IPS-NIHi7 (cell line): ENCODE measurements around the gene TMEM231.
"Not testable (repeated sequence)": the region's sequence is repeated elsewhere in the genome, so short reads cannot be mapped to it uniquely, and the experiment has no call there.

Experiments
- DNase-seq: peaks from one replicate; pipeline ENCODE4 v3.0.0; 2012; ENCODE audit warnings: mixed read lengths; ENCODE audit errors: extremely low spot score

The TMEM231 gene, protein sequence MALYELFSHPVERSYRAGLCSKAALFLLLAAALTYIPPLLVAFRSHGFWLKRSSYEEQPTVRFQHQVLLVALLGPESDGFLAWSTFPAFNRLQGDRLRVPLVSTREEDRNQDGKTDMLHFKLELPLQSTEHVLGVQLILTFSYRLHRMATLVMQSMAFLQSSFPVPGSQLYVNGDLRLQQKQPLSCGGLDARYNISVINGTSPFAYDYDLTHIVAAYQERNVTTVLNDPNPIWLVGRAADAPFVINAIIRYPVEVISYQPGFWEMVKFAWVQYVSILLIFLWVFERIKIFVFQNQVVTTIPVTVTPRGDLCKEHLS

DNA sequence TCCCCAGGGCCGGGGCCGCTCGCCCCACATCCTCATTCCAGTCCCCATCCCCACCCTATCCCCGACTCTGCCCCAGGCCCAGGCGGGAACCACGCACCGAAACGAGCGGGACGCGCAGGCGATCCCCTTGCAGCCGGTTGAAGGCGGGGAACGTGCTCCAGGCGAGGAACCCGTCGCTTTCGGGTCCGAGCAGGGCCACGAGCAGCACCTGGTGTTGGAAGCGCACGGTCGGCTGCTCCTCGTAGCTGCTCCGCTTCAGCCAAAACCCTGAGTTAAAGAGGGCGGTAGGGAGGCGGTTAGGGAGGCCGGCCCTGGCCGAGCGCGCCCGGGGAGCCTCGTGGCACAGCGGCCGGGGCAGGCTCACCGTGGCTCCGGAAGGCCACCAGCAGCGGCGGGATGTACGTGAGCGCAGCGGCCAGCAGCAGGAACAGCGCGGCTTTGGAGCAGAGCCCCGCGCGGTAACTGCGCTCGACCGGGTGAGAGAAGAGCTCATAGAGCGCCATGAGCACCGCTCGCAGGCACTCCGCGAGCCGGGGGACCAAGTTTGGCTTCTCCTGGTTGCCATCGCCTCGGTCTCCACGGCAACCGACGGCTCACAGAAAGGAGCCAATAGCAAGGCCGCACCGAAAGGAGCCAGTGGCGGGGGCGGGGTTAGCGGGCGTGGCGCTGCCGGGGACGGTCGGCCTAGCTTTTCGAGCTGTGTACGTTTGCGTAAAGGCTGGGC lies at the start of gene TMEM231:
Gene TMEM231, minus strand, starts transcription at position 546 of the 724 bp plus-strand sequence. Its CDS starts 43 bp downstream, at position 503.
- DNase-seq = peak; percentile 96

DNA sequence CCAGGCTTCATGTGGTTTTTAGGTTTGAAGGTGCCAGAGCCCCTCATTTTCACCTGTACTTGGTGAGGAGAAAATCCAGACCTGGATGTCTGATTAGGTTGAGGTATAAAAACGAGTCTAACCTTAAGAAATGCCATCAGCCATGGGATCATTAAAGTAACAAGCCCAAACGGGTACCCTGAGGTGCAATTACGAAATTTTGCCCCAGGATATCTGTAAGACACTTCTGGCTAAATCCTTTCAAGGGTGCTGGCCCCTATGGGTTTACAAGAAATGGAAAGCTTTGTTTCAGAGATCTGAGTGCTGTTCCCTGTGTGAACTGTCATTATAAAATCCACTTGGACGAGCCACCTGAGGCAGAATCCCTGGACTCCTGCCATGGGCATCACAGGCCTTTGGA lies 47.2 kb upstream of the TMEM231 start:
- DNase-seq = no peak

DNA sequence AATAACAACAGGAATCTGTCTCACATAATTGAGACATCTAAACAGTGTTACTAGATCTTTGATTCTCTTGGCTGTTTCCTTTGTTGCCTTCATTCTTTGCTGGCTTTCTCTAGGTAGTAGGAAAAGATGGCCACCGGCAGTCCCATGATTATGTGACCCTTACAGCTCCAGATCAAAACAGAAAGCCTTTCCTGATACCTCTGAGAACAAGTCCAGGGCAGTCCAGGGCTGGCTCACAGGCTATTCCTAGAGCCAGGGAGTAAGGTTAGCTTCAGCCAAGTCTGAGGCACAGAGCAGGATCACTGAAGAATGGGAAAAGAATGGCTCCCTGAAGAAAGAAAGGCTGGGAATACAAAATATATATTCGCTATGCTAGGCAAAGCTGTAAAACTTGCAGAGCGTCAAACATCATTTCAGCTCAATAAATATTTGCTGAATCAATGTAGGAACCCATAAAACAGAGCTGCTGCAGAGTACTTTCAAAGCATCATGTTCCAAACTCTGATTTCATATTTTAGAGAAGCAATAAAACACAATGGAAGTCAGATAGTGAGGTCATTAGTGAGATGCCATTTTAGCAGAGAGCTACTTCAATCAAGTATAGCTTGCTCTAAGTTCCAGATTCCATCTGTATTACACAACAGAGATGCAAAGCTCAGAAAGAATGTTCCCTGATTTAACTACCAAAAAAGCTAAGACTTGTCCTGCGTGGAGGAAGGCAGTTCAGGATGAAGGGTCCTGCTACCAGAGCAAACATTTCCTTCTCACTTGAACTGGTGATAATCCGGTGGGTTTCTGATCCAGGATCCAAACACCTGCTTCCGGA lies 43.6 kb upstream of the TMEM231 start:
- no peak for DNase-seq

DNA sequence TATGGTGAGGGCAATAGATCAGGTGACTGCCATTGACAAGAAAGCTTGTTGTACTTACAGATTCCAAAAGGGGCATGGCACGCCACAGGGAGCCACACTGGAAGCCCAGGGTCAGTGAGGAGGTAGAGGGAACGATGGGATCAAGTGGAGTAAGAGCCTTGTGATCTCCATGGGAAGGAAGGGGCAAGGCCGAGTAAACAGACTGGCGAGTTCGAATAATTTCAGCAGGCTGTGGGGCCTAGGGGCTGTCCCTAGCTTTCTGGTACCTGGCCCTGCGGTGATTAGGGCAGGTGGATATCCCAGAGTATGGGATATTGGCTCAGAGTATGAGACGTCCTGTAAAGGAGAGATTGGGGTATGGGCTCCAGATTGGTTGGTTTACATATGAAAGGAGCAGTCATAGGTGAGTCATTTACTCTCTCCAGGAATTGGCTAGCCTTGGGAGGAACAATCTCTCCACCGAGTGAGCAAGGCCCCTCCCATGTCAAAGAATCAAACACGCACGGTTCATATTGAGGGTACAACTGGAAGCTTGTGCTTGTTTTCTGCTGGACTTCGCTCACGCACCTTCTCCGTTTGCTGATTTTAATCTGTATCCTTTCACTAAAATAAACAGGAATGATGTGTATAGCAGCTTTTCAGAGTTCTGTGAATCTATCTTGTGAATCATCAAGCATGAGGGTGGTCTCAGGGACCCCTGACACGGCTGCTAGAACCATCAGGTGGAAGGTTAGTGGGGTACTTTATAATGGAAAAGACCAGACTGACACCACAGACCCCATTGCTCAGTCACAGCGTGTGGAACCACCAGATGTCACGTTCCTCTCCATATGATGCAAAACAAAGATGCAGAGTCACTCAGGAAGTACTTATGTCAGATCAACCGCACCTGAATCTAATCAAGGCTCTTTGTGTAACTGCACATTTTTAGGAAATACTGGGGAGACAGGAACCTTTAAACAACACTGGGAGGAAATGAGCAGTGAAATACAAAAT lies 38.1 kb upstream of the TMEM231 start:
- peak; percentile 80 for DNase-seq

DNA sequence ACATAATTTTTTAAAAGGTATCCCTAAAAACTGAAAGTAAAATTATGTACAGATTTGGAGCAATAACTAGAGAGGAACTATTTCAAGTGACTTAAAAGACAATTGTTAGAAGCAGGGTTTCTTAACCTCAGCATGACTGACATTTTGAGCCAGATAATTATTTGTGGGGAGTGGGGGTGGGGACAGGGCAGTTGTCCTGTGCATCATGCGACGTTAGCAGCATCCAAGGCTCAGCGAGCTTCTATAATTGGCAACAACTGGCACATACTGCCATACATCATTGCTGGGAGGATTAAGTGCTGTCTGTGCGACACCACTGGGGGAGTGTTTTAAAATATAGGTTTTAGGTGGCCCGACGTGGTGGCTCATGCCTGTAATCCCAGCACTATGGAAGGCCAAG lies 37.3 kb upstream of the TMEM231 start:
- no peak for DNase-seq

DNA sequence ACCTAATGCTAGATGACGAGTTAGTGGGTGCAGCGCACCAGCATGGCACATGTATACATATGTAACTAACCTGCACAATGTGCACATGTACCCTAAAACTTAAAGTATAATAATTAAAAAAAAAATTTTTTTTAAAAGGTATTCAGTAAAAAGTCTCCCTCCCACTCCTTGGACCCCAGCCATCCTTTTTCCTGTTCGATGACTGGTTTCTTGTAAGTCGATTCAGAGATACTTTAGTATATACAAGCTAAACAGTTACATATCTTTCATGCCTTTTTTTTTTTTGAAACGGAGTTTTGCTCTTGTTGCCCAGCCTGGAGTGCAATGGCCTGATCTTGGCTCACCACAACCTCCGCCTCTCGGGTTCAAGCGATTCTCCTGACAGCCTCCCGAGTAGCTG lies 35.9 kb upstream of the TMEM231 start:
- DNase-seq = not testable (repeated sequence)

DNA sequence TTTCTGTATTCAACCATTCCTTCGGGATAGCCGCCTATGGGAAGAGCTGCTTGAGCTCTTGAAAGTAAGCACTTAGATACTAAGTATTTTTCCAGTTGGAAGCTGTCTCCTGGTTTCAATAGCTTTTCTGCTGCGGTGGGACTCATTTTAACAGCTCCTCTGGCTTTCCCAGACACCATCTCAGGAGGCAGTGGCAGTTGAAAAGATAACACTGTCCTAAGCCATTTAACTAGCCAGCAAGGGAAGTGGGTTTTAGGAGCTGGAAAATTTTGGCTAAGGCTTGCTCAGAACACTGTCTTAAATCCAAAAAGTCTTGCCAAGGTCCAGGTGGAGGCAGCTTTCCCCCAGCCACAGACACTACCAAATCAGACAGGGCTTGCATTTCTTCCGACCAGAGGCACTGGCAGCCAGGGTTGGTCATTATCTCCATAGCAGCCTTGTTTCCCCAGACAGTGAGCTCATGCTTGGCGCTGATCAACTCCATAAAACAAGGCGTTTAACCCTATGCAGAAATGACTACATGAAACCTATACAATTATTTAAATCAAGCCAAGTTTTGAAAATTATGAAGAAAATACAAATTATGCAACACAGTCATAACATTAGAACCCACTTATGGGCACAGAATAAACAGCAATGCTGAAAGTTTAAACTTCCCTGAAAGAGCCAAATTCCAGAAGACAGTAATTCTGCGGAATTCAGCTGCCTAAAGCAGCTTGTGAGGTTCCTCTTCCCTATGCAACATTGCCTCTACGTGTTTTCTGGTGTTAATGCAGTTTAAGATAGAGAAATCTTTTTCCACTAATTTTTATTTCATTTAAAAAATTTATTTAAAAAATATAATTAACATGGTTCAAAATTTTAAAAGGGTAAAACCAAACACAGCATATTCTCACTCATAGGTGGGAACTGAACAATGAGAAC lies 35.1 kb upstream of the TMEM231 start:
- DNase-seq = peak; percentile 19

DNA sequence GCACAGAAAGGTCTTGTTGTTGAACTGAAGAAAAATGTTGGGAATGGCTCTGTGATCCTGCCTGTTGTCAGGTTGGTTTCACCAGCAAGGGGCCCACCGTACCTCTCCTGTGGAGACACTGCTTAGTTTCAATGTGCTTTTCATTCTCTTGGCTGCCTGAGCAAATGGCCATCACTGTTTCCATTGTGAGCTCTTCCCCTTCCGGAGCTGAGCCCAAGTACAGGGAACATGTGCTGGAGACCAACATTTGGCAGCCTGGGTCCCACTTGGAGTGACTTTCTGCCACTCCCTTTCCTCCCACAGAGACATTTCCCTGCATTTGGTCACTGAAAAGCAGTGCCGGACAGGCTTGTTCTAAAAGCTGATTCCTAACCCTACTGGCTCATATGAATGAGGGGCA lies 33.3 kb upstream of the TMEM231 start:
- DNase-seq = no peak

DNA sequence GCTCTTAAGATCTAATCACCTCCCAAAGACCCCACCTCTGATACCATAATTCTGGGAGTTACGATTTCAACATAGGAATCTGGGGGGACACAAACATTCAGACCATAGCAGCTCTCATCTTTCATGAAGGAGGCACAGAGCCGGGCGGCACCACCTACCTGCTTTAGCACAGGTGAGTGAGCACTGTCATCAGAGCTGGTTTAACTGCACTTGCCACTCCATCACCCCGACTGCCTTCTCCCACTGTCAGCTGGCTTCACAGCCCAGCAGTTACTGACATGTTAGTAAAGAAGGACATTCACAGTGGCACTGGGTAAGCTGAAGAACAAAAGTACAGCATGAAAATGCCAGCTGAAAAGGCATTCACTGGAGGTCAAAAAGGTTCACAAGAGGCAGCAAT lies 32.7 kb upstream of the TMEM231 start:
- no peak for DNase-seq

DNA sequence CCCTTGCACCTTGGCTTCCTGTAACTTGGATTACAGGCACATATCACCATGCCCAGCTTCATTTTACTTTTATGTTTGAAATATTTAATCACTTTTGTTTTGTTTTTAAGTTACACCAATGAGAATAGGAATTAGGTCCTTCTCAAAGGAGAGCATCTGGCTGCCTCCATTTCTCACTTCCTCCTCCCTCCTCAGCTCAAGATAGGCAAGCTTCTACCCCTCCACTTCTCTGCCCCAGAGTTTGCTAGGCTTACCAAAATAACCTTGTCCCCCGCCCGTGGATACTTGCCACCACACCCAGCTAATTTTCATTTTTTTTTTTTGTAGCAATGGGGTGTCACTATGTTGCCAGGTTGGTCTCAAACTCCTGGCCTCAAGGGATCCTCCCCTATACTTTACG lies 28.1 kb upstream of the TMEM231 start:
- DNase-seq = no peak

DNA sequence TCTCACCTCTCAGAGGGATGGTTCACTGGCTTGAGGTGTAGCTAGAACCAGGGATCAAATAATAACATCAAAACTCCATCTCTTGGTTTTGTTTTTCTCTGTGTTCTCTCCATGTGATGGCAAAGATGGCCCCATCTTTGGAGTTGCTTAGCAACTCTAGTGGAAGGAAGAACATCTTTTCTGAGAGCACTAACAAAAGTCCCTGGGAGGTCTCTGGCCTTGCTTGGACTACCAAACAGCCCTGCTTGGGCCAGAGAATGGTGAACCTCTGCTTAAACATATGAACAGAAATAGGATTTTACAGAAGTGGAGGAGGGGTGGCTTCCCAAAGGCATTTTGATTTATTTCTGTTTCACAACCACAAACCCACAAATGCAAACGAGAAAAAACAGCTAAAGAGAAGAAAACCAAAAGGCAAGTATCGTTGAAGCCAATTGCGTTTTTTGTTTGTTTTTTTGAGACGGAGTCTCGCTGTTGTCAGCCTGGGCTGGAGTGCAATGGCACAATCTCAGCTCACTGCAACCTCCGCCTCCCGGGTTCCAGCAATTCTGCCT lies 23.3 kb upstream of the TMEM231 start:
- no peak for DNase-seq

DNA sequence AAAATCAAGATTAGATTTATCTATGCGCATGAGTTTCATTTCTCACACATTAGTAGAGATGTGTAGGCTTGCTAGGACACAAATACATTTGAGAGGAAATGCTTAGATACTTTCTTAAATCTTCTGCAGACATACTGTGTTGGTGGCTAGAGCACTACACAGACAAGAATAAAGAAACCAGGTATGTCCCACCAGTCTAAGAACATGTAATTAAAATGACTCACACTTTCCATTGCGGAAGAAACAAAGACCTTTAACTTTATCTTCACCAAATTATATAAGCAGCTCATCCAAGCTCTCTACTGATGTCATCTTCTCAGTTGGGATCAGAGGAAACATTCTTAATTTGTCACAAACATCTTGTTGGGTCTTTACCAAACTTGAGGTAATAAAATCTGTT lies 22.7 kb upstream of the TMEM231 start:
- no peak for DNase-seq

DNA sequence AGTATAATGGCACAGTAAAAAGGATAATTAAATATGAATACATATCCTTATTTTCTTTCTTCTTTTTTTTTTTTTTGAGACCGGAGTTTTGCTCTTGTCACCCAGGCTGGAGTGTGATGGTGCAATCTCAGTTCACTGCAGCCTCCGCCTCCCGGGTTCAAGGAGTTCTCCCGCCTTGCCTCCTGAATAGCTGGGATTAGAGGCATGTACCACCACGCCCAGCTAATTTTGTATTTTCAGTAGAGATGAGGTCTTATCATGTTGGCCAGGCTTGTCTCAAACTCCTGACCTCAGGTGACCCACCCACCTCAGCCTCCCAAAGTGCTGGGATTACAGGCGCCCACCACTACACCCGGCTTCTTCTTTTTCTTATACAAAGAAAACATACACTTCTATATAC lies 22.2 kb upstream of the TMEM231 start:
- no peak for DNase-seq

DNA sequence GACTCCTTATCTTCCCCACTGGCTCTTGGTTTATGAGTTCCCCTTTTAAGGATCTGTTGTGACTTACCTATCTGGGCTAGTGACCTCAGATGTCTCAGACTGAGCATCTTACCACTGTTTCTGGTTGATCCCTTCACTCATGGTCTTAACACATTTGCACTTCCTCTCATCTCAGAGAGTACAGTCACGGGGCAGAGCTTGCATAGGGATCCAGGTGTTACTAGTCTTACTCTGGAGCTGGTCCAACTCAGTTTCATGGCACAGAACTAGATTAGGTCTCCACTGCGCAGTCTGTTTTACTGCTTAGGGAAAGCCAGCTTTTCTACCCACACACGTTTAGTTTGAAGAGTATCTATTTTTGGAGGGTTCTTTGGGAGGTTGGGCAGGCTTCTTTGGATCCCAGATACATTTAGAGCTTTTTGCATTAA lies 20.3 kb upstream of the TMEM231 start:
- no peak for DNase-seq

DNA sequence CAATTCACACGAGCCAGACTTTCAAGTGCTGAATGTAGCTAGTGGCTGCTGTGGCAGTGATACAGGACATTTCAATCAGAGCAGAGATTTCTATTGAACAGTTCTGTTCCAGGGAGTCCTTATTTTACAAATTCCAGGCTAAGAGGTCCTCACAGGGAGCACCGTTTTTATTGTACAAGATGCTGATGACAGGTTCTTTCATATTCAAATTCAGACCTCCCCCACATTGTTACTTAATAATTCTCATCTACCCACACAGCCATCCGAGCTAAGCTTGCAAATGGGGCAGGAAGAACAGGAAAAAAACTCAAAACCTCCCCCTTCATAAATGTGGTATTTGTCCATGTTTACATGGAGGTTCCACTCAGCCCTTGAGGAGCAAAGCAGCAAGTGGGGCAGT lies 19.9 kb upstream of the TMEM231 start:
- no peak for DNase-seq

DNA sequence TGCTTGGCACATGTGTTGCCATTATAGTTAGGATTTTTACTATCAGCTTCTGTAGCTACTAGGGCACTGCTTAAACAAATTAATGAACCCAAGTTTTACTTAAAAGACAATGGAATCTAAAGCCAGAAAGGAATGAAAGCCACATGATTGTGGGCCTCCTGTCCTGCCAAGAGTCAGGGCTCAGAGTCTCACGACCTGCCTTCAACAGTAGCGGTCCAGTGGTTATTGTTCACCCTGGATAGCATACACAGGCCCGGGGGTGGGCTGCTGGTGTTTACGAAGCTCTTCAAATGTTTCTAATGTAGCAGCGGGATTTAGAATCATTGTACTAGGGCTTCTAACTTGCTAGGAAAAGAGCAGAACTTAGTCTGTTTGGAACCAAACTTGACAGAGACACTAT lies 17.9 kb upstream of the TMEM231 start:
- DNase-seq = no peak

DNA sequence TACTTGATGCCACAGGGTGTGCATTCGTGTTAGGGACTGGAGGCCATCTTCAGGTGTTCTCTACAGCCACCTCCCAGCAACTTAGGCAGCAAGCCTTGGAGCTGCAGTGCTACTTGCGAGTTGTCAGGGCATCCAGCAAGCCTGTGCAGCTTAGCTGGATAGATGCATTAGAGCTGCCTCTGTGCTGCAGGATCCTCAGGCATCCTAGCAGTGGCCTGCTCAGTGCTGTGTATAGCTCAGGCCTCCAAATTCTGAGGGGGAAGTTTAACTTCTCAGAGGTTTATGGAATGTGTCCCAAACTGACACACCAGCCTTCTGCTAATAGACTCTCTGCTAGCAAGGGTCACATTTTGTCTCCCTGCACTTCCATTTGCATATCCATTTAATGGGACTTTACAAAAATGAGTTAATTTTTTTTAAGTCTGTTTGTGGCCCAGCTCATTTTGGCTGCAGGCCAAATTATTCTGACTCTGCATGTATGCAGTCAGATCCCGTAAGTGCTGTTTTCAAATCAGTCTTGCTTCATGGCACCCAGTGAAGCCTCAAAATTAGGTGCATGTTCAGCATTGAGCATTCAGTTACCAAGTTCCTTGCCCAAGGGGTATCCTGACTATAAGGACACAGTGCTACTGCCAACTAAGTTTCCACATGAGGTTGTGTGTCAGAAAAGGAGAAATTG lies 17.0 kb upstream of the TMEM231 start:
- no peak for DNase-seq

DNA sequence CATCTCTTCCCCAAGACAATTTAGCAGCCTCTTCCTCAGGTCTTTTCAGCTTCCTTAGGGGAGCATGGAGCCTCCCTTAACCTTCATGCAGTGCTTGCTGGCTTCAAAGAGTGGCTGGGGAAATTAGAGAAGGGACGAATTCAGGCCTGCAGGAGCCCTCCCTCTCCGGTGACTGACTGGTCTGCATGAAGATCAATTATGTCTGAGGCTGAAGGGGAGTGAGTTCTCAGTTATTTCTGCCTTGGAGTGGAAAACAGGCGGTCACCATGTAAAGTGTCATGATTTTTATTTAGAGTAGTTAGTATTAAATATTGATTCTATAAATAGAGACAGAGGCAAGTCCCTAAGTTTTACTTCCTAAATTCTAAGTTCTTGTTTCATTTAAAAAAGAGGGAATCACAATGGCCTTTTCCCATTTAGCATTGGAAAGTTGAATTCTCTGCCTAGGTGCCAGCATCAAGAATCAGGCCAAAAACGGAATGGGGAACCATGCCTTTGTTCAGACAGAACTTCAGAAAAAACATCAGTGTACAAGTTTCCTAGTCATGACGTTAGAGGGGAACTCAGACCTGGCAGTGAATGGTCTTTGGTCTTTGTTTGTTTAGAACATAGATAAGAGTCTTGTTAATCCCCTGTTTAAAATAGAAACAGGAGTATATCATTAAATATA lies 14.5 kb upstream of the TMEM231 start:
- DNase-seq = no peak

DNA sequence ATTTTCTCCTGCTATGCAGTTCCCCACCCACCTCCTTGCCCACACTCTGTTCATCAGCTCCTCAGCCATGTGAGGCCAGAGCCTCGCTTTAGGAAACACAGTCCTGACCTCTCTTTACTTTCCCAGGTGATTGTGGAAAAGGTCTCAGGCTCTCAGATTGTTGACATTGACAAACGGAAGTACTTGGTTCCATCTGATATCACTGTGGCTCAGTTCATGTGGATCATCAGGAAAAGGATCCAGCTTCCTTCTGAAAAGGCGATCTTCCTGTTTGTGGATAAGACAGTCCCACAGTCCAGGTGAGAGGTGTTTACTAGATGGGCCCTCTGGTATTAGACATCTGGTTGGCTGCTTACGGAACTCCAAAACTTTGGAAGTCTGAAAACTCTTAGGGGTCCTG lies 11.9 kb upstream of the TMEM231 start:
- DNase-seq = no peak
